ENCODE data around the gene UQCC2.

The UQCC2 gene

DNA sequence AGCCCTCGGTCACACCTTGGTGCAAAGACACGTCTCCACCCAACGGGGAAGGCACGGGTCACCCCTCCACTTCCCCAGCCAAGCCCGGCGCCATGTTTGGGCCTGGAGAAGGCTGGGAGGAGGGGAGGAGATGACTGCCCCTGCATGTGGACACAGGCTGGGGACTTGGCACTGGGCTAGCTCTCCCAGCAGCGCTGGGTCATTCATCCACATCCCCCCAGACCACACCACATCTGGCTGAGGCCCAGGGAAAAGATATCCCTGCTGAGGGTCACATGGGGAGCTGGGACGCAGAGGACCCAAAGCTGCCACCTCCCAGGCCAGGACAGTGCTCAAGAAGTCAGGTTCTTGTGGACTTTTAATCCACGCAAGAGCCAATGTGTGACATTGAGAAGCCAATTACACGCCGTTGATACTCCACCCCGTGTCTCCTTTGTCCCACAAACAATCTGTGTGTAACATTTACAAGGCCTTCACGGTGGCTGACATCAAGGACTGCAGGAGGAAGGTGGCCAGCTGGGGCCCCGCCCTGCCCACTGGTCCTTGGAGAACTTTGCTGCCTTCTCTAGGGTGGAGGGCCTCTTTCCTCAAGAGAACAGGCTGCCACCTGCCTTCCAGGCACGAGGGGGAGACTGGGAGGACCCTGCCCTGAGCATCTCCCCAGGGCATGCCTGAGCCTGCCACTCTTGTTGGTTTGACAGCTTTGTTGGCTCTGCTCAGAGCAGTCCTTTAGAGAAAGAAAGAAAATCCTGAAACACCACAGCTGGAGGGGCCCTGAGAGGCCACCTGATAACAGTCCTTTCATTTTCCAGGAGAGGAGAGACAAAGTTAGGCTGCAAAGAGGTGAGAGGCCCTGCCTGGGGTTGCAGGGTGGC lies 40.5 kb upstream of the UQCC2 start:
- H3K36me3 ChIP-seq (ENCODE audit: control insufficient read depth, insufficient read depth, low read length), result no peaks in the 10 kb centered on the region
- no peak overlapping the region for H3K4me3 ChIP-seq (ENCODE audit: low read depth, low read length)
- H3K9me3 ChIP-seq (ENCODE audit: control insufficient read depth, insufficient read depth, low read length), result no peaks in the 10 kb centered on the region
- H3K27me3 ChIP-seq (ENCODE audit: control insufficient read depth, insufficient read depth, low read length), result no peaks in the 10 kb centered on the region; the same call in 1 of the 2 replicates
- no peak overlapping the region for H3K9ac ChIP-seq (ENCODE audit: low read depth, low read length)
- H3K27ac ChIP-seq (ENCODE audit: low read depth, low read length), result no peak overlapping the region
- peaks cover under 1% of the 10 kb centered on the region; the same call in 1 of the 2 replicates for H3K4me1 ChIP-seq (ENCODE audit: control insufficient read depth, insufficient read depth, low read length)

- peaks cover 17% of the 10 kb centered on the region for H3K4me1 ChIP-seq (ENCODE audit: control insufficient read depth, insufficient read depth, low read length)
- no peak overlapping the region for H3K9ac ChIP-seq (ENCODE audit: low read depth, low read length)
- H3K27ac ChIP-seq (ENCODE audit: low read depth, low read length), result no peak overlapping the region
- no peaks in the 10 kb centered on the region for H3K36me3 ChIP-seq (ENCODE audit: control insufficient read depth, insufficient read depth, low read length)
- no peaks in the 10 kb centered on the region; the same call in 1 of the 2 replicates for H3K27me3 ChIP-seq (ENCODE audit: control insufficient read depth, insufficient read depth, low read length)
- no peaks in the 10 kb centered on the region for H3K9me3 ChIP-seq (ENCODE audit: control insufficient read depth, insufficient read depth, low read length)
- no peak overlapping the region for H3K4me3 ChIP-seq (ENCODE audit: low read depth, low read length)
Measured at GRCh38 chr6:33750244-33750991, 38.9 kb upstream of the UQCC2 start.

DNA sequence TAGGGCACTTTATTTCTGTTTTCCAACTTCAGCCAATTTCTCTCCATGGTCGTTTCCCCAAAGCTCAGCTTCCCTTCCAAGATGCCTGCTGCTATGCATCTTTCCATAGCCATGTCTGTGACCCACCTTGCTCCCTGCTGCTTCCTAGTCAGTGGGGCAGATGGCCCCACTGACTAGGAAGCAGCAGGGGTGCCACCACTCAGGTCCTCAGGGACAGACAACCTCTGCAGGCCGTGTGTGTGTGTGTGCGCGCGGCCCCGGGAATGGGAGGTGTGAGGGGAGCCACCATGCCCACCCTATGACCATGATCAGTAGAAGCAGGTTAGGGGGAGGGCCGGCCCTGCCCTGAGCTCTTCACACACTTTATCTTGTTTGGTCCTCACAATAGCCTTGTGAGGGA lies 37.9 kb upstream of the UQCC2 start:
- no peaks in the 10 kb centered on the region; the same call in 1 of the 2 replicates for H3K27me3 ChIP-seq (ENCODE audit: control insufficient read depth, insufficient read depth, low read length)
- H3K36me3 ChIP-seq (ENCODE audit: control insufficient read depth, insufficient read depth, low read length), result no peaks in the 10 kb centered on the region
- no peaks in the 10 kb centered on the region for H3K9me3 ChIP-seq (ENCODE audit: control insufficient read depth, insufficient read depth, low read length)
- no peak overlapping the region for H3K9ac ChIP-seq (ENCODE audit: low read depth, low read length)
- H3K27ac ChIP-seq (ENCODE audit: low read depth, low read length), result no peak overlapping the region
- H3K4me1 ChIP-seq (ENCODE audit: control insufficient read depth, insufficient read depth, low read length), result peaks cover 23% of the 10 kb centered on the region
- no peak overlapping the region for H3K4me3 ChIP-seq (ENCODE audit: low read depth, low read length)

- no peak overlapping the region for H3K27ac ChIP-seq (ENCODE audit: low read depth, low read length)
- H3K9me3 ChIP-seq (ENCODE audit: control insufficient read depth, insufficient read depth, low read length), result no peaks in the 10 kb centered on the region
- no peak overlapping the region for H3K4me3 ChIP-seq (ENCODE audit: low read depth, low read length)
- no peak overlapping the region for H3K9ac ChIP-seq (ENCODE audit: low read depth, low read length)
- H3K36me3 ChIP-seq (ENCODE audit: control insufficient read depth, insufficient read depth, low read length), result no peaks in the 10 kb centered on the region
- peaks cover 25% of the 10 kb centered on the region for H3K4me1 ChIP-seq (ENCODE audit: control insufficient read depth, insufficient read depth, low read length)
- H3K27me3 ChIP-seq (ENCODE audit: control insufficient read depth, insufficient read depth, low read length), result no peaks in the 10 kb centered on the region; the same call in 1 of the 2 replicates
Measured at GRCh38 chr6:33748841-33749240, 37.3 kb upstream of the UQCC2 start.

DNA sequence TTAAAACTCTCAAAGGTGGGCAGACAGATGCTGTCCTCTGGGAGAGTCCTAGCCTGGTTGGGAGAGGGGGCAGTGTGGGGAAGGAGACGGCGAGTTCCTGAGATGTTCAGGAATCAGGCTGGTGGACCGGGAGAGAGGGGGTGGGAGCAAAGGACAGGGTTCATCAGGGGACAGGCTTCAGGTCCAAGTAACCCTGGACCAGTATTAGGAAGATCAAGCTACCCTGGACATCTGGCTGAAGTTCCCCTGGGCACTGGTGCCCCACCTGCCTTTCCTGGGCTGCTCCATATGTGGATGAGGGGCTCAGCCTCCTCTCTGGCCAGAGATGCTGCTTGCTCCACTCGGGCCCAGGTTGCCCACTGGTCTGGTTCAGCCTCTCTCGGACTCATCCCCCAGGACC lies 36.3 kb upstream of the UQCC2 start:
- H3K9ac ChIP-seq (ENCODE audit: low read depth, low read length), result no peak overlapping the region
- no peaks in the 10 kb centered on the region; the same call in 1 of the 2 replicates for H3K27me3 ChIP-seq (ENCODE audit: control insufficient read depth, insufficient read depth, low read length)
- peaks cover 25% of the 10 kb centered on the region for H3K4me1 ChIP-seq (ENCODE audit: control insufficient read depth, insufficient read depth, low read length)
- H3K36me3 ChIP-seq (ENCODE audit: control insufficient read depth, insufficient read depth, low read length), result no peaks in the 10 kb centered on the region
- H3K27ac ChIP-seq (ENCODE audit: low read depth, low read length), result no peak overlapping the region
- no peak overlapping the region for H3K4me3 ChIP-seq (ENCODE audit: low read depth, low read length)
- no peaks in the 10 kb centered on the region for H3K9me3 ChIP-seq (ENCODE audit: control insufficient read depth, insufficient read depth, low read length)

DNA sequence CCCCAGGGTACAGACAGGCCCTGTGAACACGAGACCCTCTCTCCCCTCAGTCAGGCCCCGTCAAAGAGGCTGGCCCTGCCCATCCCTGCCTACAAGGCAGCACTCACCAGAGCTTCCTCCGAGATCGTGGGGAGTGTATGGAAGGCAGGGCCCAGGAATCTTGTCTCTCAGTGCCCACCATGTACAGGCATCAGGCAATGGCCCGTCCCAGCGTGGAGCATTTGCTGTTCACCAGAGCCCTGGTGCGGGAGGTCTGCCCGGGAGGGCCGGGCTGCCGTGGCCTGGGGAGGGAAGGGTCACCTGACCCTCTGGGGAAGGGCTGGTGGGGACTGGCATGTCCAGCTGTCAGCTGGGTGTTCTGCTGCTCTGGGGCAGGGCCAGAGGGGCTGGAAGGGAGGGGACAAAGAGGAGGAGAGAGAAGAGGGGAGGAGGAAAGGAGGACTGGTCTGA lies 35.2 kb upstream of the UQCC2 start, which contains the start of gene IP6K3:
TSS of gene IP6K3 (minus strand) at position 255 of the 450 bp plus-strand sequence. CDS start 11,429 bp downstream, outside the sequence.
- H3K36me3 ChIP-seq (ENCODE audit: control insufficient read depth, insufficient read depth, low read length), result no peaks in the 10 kb centered on the region
- peaks cover 25% of the 10 kb centered on the region for H3K4me1 ChIP-seq (ENCODE audit: control insufficient read depth, insufficient read depth, low read length)
- no peaks in the 10 kb centered on the region for H3K9me3 ChIP-seq (ENCODE audit: control insufficient read depth, insufficient read depth, low read length)
- H3K27ac ChIP-seq (ENCODE audit: low read depth, low read length), result no peak within 1 kb of the TSS
- H3K9ac ChIP-seq (ENCODE audit: low read depth, low read length), result no peak within 1 kb of the TSS
- H3K27me3 ChIP-seq (ENCODE audit: control insufficient read depth, insufficient read depth, low read length), result no peaks in the 10 kb centered on the region; the same call in 1 of the 2 replicates
- H3K4me3 ChIP-seq (ENCODE audit: low read depth, low read length), result no peak within 1 kb of the TSS

DNA sequence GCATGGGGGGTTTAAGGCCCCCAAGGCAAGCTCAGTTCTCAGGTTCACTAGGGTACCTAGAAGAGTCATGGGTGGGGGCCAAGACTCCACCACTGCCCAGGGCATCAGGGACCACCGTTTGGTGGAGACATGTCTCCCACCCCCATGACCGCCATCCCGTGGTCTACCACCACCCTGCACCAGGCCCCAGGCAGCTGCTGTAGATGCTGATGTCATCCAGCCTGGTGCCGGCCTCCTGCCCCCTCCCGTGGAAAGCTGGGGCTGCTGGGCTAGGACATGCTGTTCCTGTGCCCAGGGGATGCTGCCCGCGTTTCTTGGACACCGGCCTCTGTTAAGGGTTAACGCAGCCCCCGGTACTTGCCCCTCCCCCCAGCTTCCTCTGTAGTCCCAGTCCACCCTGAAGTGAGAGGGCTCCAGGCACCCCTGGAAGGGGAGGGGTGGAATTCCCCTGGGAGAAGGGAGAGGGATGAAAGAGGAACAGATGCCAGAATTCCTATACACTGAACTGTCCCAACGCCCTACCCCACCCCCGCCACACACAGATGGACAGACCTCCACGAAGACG lies 34.6 kb upstream of the UQCC2 start:
- Histone ChIP-seq H3K9ac (ENCODE audit: low read depth, low read length) (no peak overlapping the region), H3K4me3 (ENCODE audit: low read depth, low read length) (no peak overlapping the region), H3K4me1 (ENCODE audit: control insufficient read depth, insufficient read depth, low read length) (peaks cover 25% of the 10 kb centered on the region), H3K27me3 (ENCODE audit: control insufficient read depth, insufficient read depth, low read length) (no peaks in the 10 kb centered on the region; the same call in 1 of the 2 replicates), H3K27ac (ENCODE audit: low read depth, low read length) (no peak overlapping the region), H3K36me3 (ENCODE audit: control insufficient read depth, insufficient read depth, low read length) (no peaks in the 10 kb centered on the region), H3K9me3 (ENCODE audit: control insufficient read depth, insufficient read depth, low read length) (no peaks in the 10 kb centered on the region)

DNA sequence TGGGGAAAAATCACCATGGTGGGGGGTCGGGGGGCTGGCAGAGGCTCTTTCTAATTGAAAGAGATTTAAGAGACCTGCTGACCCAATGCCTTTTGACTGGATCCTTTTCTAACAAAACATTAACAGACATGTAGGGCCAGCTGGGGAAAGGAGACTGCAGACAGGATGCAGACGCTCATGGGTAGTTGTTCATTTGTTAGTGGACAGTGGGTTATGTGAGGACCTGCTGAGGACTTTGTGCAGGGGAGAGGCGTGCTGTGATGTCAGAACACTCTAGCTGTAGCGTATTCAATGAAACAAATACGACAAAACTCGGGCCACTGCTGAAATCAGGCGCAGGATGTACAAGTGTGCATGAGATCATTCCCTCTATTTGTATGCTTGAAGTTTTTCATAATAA lies 34.0 kb upstream of the UQCC2 start:
- Histone ChIP-seq H3K9ac (ENCODE audit: low read depth, low read length) (no peak overlapping the region), H3K4me3 (ENCODE audit: low read depth, low read length) (no peak overlapping the region)

GRCh38 chr6:33744895-33745546 lies 33.5 kb upstream of the UQCC2 start:
- Histone ChIP-seq H3K9ac (ENCODE audit: low read depth, low read length) (no peak overlapping the region), H3K36me3 (ENCODE audit: control insufficient read depth, insufficient read depth, low read length) (no peaks in the 10 kb centered on the region), H3K4me1 (ENCODE audit: control insufficient read depth, insufficient read depth, low read length) (peaks cover 25% of the 10 kb centered on the region), H3K27ac (ENCODE audit: low read depth, low read length) (peak overlapping the region; percentile 24), H3K9me3 (ENCODE audit: control insufficient read depth, insufficient read depth, low read length) (no peaks in the 10 kb centered on the region), H3K27me3 (ENCODE audit: control insufficient read depth, insufficient read depth, low read length) (no peaks in the 10 kb centered on the region; the same call in 1 of the 2 replicates), H3K4me3 (ENCODE audit: low read depth, low read length) (no peak overlapping the region)

More for the DNA sequence above, 34.0 kb upstream of the UQCC2 start:
- Histone ChIP-seq H3K36me3 (ENCODE audit: control insufficient read depth, insufficient read depth, low read length) (no peaks in the 10 kb centered on the region), H3K4me1 (ENCODE audit: control insufficient read depth, insufficient read depth, low read length) (peaks cover 25% of the 10 kb centered on the region), H3K27me3 (ENCODE audit: control insufficient read depth, insufficient read depth, low read length) (no peaks in the 10 kb centered on the region; the same call in 1 of the 2 replicates), H3K9me3 (ENCODE audit: control insufficient read depth, insufficient read depth, low read length) (no peaks in the 10 kb centered on the region), H3K27ac (ENCODE audit: low read depth, low read length) (peak overlapping the region; percentile 24)

DNA sequence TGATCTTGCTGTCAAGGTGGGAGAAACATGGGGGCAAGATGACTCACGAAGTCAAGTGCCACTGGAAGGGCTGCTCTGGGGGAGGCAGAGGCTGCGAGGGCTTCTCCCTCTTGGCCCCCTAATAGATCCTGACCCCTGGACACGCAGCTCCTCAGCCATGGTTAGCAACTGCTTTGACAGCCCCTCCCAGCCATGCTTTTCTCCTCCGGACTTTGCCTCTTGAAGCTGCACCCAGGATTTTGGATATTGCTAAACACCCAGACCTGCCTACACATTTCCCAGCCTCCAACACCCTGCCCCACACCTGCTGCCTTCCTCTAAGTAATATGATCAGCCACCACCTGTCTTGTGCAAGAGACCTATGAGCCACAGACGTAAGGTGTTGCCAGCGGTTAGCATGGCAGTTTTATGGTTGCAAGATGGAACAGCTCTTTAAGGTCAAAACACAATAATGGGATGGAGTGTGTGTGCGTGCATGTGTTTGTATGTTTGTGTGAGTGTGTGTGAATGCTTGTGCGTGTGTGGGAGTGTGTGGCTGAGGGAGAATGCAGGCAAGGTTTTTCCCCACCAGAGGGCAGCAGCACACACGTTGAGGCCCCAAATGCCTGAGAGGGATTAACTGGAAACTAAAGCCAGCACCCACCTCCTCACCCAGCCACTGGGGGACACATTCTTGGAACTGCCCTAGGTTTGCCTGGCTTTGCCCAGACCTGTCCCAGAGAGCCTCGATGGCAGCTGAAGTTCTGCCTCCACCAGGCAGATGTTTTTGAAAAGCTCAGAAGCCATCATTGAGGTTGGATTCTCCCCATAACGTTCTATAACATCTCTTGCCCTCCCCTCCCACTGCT lies 32.7 kb upstream of the UQCC2 start:
- Histone ChIP-seq H3K27ac (ENCODE audit: low read depth, low read length) (no peak overlapping the region), H3K4me1 (ENCODE audit: control insufficient read depth, insufficient read depth, low read length) (peaks cover 25% of the 10 kb centered on the region), H3K27me3 (ENCODE audit: control insufficient read depth, insufficient read depth, low read length) (no peaks in the 10 kb centered on the region; the same call in 1 of the 2 replicates), H3K36me3 (ENCODE audit: control insufficient read depth, insufficient read depth, low read length) (no peaks in the 10 kb centered on the region), H3K4me3 (ENCODE audit: low read depth, low read length) (no peak overlapping the region), H3K9me3 (ENCODE audit: control insufficient read depth, insufficient read depth, low read length) (no peaks in the 10 kb centered on the region), H3K9ac (ENCODE audit: low read depth, low read length) (no peak overlapping the region)

Data from HUES48 (cell line).